Midbrain (tissue), 1 donor: ENCODE measurements around the gene C12orf42.
"Not testable (repeated sequence)": the region's sequence is repeated elsewhere in the genome, so short reads cannot be mapped to it uniquely, and the experiment has no call there.

ENCODE experiments used
- DNase-seq: peaks from one replicate; lab custom pipeline; 2025; lab: John Stamatoyannopoulos, UW

Gene C12orf42

GRCh38 chr12:103494734-103495468, 867 bp downstream of the C12orf42 start:
- no peak for DNase-seq

GRCh38 chr12:103494051-103494733, 1.6 kb downstream of the C12orf42 start:
- DNase-seq, result no peak

GRCh38 chr12:103493199-103493598, 2.6 kb downstream of the C12orf42 start:
- no peak for DNase-seq

GRCh38 chr12:103482365-103482764, 13.4 kb downstream of the C12orf42 start:
- no peak for DNase-seq

- DNase-seq, result no peak
These were observed 20.7 kb downstream of the C12orf42 start for GRCh38 chr12:103475073-103475472.

GRCh38 chr12:103470664-103471063, 25.1 kb downstream of the C12orf42 start:
- no peak for DNase-seq

GRCh38 chr12:103469719-103470118, 26.0 kb downstream of the C12orf42 start:
- DNase-seq, result no peak

- DNase-seq, result no peak
These were observed 26.9 kb downstream of the C12orf42 start for GRCh38 chr12:103468837-103469236.

GRCh38 chr12:103462675-103463074, 33.1 kb downstream of the C12orf42 start:
- DNase-seq, result no peak

- DNase-seq, result no peak
These were observed 38.3 kb downstream of the C12orf42 start for GRCh38 chr12:103457471-103457870.

- no peak for DNase-seq
These were observed 39.8 kb downstream of the C12orf42 start for GRCh38 chr12:103456006-103456405.

GRCh38 chr12:103455020-103455763, 40.6 kb downstream of the C12orf42 start:
- DNase-seq, result no peak

GRCh38 chr12:103444983-103445382, 50.8 kb downstream of the C12orf42 start:
- DNase-seq, result no peak

GRCh38 chr12:103442822-103443221, 52.9 kb downstream of the C12orf42 start:
- no peak for DNase-seq

- DNase-seq, result no peak
These were observed 53.6 kb downstream of the C12orf42 start for GRCh38 chr12:103442182-103442555.

GRCh38 chr12:103441437-103442181, 54.2 kb downstream of the C12orf42 start:
- peak; percentile 26 for DNase-seq

GRCh38 chr12:103434165-103435105, 61.3 kb downstream of the C12orf42 start:
- not testable (repeated sequence) for DNase-seq

- no peak for DNase-seq
These were observed 63.8 kb downstream of the C12orf42 start for GRCh38 chr12:103431950-103432349.

GRCh38 chr12:103431387-103431786, 64.4 kb downstream of the C12orf42 start:
- no peak for DNase-seq

- DNase-seq, result not testable (repeated sequence)
These were observed 70.1 kb downstream of the C12orf42 start for GRCh38 chr12:103425674-103426073.
